ENCODE results near the gene KAT5. TPM values are rescaled to one million over a fixed set of nuclear protein-coding genes. Genes with fewer than 3 reads are reported as not detected.
A peak's percentile ranks its signal among the peaks of the same experiment; 100 is the strongest.

KAT5 gene
- total and polyA plus RNA-seq, 2 of the 13 experiments (the other 11 are each of a cell fraction or from before 2014, with no cell fraction given), result 35.2 to 48.3 TPM

DNA sequence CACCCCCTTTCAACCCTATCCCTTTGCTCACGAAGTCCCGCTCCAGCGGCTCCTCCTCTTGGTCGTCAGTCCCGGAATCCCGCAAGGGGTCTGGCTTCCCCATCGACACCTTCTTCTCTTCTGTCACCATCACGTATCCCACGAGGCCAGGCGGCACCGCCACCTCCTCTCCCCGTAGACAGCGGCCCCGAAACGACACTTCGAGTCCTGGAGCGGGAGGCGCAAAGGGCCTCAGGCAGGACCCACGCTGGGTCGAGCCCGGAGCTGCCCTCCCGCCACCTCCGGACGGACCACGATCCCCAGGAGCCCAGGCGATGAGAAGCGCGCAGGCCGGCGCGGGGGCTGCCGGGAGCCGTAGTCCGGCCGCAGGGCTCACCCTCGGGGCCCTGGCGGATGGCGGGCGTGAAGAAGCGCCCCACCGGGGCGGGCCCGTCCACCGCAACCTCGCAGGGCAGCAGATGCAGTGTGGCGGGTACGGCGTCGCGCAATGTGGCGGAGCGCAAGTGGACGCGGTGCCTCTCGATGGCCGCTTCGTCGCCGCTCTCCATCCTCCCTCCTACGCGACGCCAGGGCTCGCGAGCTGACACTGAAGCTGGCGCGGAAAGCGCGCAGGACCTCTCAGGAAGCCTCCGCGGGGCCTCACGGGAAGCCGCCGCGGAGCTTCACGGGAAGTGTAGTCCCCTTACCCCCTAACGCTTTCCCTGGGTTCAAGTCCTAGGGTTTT lies 8.3 kb downstream of the KAT5 start, which contains the start of gene RNASEH2C (continued):
- TF ChIP-seq, protein P1, sequence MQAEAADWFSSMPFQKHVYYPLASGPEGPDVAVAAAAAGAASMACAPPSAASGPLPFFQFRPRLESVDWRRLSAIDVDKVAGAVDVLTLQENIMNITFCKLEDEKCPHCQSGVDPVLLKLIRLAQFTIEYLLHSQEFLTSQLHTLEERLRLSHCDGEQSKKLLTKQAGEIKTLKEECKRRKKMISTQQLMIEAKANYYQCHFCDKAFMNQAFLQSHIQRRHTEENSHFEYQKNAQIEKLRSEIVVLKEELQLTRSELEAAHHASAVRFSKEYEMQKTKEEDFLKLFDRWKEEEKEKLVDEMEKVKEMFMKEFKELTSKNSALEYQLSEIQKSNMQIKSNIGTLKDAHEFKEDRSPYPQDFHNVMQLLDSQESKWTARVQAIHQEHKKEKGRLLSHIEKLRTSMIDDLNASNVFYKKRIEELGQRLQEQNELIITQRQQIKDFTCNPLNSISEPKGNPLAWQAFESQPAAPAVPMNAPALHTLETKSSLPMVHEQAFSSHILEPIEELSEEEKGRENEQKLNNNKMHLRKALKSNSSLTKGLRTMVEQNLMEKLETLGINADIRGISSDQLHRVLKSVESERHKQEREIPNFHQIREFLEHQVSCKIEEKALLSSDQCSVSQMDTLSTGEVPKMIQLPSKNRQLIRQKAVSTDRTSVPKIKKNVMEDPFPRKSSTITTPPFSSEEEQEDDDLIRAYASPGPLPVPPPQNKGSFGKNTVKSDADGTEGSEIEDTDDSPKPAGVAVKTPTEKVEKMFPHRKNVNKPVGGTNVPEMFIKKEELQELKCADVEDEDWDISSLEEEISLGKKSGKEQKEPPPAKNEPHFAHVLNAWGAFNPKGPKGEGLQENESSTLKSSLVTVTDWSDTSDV (CRISPR knock-in tag; IDR thresholded peaks at IDR 0.05), result peak; percentile 92
- TF ChIP-seq, protein P2, sequence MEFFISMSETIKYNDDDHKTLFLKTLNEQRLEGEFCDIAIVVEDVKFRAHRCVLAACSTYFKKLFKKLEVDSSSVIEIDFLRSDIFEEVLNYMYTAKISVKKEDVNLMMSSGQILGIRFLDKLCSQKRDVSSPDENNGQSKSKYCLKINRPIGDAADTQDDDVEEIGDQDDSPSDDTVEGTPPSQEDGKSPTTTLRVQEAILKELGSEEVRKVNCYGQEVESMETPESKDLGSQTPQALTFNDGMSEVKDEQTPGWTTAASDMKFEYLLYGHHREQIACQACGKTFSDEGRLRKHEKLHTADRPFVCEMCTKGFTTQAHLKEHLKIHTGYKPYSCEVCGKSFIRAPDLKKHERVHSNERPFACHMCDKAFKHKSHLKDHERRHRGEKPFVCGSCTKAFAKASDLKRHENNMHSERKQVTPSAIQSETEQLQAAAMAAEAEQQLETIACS (CRISPR knock-in tag; IDR thresholded peaks at IDR 0.05), result no peak
- TF ChIP-seq TIGD3 (CRISPR knock-in tag; IDR thresholded peaks at IDR 0.05; ENCODE audit: borderline replicate concordance) (peak; percentile 53; the same call in 1 of the 2 replicates), WIZ (CRISPR knock-in tag; IDR thresholded peaks at IDR 0.05) (no peak), ZNF496 (CRISPR knock-in tag; IDR thresholded peaks at IDR 0.05; ENCODE audit: insufficient replicate concordance) (no peak), PPARG (CRISPR knock-in tag; conservative IDR thresholded peaks at IDR 0.05) (no peak; the same call in 1 of the 2 replicates), ZBTB38 (CRISPR knock-in tag; IDR thresholded peaks at IDR 0.05) (peak; percentile 67; the same call in 1 of the 2 replicates), MYNN (CRISPR knock-in tag; IDR thresholded peaks at IDR 0.05; ENCODE audit: low read depth) (no peak), ZNF580 (CRISPR knock-in tag; IDR thresholded peaks at IDR 0.05; ENCODE audit: borderline replicate concordance, low read depth) (0 out of 2 replicates have a peak, but pooled peaks have one; percentile 15), ZBTB7A (CRISPR knock-in tag; IDR thresholded peaks at IDR 0.05) (no peak), ZNF230 (CRISPR knock-in tag; IDR thresholded peaks at IDR 0.05) (peak; percentile 78; the same call in 1 of the 2 replicates), YEATS2 (CRISPR knock-in tag; IDR thresholded peaks at IDR 0.05; ENCODE audit: borderline replicate concordance) (peak; percentile 84), SP4 (CRISPR knock-in tag; IDR thresholded peaks at IDR 0.05) (peak; percentile 86; the same call in 1 of the 2 replicates), ZNF841 (CRISPR knock-in tag; IDR thresholded peaks at IDR 0.05; ENCODE audit: borderline replicate concordance) (no peak; the same call in 1 of the 2 replicates), ZBTB49 (CRISPR knock-in tag; IDR thresholded peaks at IDR 0.05; ENCODE audit: borderline replicate concordance) (peak; percentile 84; the same call in 1 of the 2 replicates), ZNF24 (IDR thresholded peaks at IDR 0.05) (no peak), RBM22 (optimal IDR thresholded peaks at IDR 0.05; ENCODE audit: low read length) (no peak), ETV5 (CRISPR knock-in tag; IDR thresholded peaks at IDR 0.05; ENCODE audit: borderline replicate concordance) (peak; percentile 73), PCBP2 (optimal IDR thresholded peaks at IDR 0.05; ENCODE audit: low read depth, low read length, poor library complexity, severe bottlenecking) (peak; percentile 90)
